ENCODE results near the gene TMEM19. TPM values are rescaled to one million over a fixed set of nuclear protein-coding genes. Genes with fewer than 3 reads are reported as not detected.
A peak's percentile ranks its signal among the peaks of the same experiment; 100 is the strongest.

Gene TMEM19
- total RNA-seq, 6 donors from 2014 or later: 9.4 to 35.4 (median 20.5) TPM

- DNase-seq (no peak), ATAC-seq (ENCODE audit: low FRiP score in 2 of 2) (no peak)
- WGBS, 2 donors: 90 to 94% methylated on average over 5 of the region's 5 CpGs
- TF ChIP-seq EP300 (IDR thresholded peaks at IDR 0.05) (no peak), POLR2A (IDR thresholded peaks at IDR 0.05) (no peak), POLR2AphosphoS5 (IDR thresholded peaks at IDR 0.05) (no peak), CTCF (IDR thresholded peaks at IDR 0.05) (no peak)
- no peaks in the 10 kb centered on the region for H3K27me3 ChIP-seq
- no peak overlapping the region for H3K4me3 ChIP-seq
- no peaks in the 10 kb centered on the region for H3K4me1 ChIP-seq
- H3K9me3 ChIP-seq: no peaks in the 10 kb centered on the region
- no peak overlapping the region for H3K27ac ChIP-seq
- no peaks in the 10 kb centered on the region for H3K36me3 ChIP-seq
Observed at GRCh38 chr12:71744522-71745300, 58.8 kb downstream of the TMEM19 start.

- Histone ChIP-seq H3K27ac (no peak overlapping the region), H3K36me3 (no peaks in the 10 kb centered on the region), H3K27me3 (no peaks in the 10 kb centered on the region), H3K4me1 (no peaks in the 10 kb centered on the region), H3K4me3 (no peak overlapping the region), H3K9me3 (no peaks in the 10 kb centered on the region)
- TF ChIP-seq CTCF (IDR thresholded peaks at IDR 0.05): peak; percentile 60 to 85 (median 76)
- no peak for TF ChIP-seq EP300 (IDR thresholded peaks at IDR 0.05)
- 31 to 33% methylated on average over 4 of the region's 4 CpGs for WGBS, 2 donors
- peak in 1 of 2 donors; percentile 30 for DNase-seq
- ATAC-seq (ENCODE audit: low FRiP score in 2 of 2): peak; percentile 81 to 92
Observed at GRCh38 chr12:71746974-71747611, 61.2 kb downstream of the TMEM19 start.

GRCh38 chr12:71748081-71748850, 62.4 kb downstream of the TMEM19 start:
- no peak for TF ChIP-seq CTCF (IDR thresholded peaks at IDR 0.05)
- TF ChIP-seq POLR2AphosphoS5 (IDR thresholded peaks at IDR 0.05): no peak
- no peak for TF ChIP-seq POLR2A (IDR thresholded peaks at IDR 0.05)
- no peak for TF ChIP-seq EP300 (IDR thresholded peaks at IDR 0.05)

GRCh38 chr12:71749666-71750065, 63.8 kb downstream of the TMEM19 start:
- no peak overlapping the region for H3K4me3 ChIP-seq
- H3K27me3 ChIP-seq: no peaks in the 10 kb centered on the region
- peaks cover 0 to 6% (median 3%) of the 10 kb centered on the region in 4 donors for H3K4me1 ChIP-seq
- ATAC-seq (ENCODE audit: low FRiP score in 2 of 2) (no peak), DNase-seq (no peak)
- WGBS, 2 donors: 77 to 97% methylated on average over 1 of the region's 1 CpG
- no peaks in the 10 kb centered on the region for H3K9me3 ChIP-seq
- no peaks in the 10 kb centered on the region for H3K36me3 ChIP-seq
- H3K27ac ChIP-seq: no peak overlapping the region
- no peak for TF ChIP-seq CTCF (IDR thresholded peaks at IDR 0.05)
- no peak for TF ChIP-seq EP300 (IDR thresholded peaks at IDR 0.05)
- no peak for TF ChIP-seq POLR2A (IDR thresholded peaks at IDR 0.05)
- TF ChIP-seq POLR2AphosphoS5 (IDR thresholded peaks at IDR 0.05): no peak

More at GRCh38 chr12:71748081-71748850, 62.4 kb downstream of the TMEM19 start:
- ATAC-seq (ENCODE audit: low FRiP score in 2 of 2) (no peak), DNase-seq (no peak)
- no peak overlapping the region for H3K27ac ChIP-seq
- H3K36me3 ChIP-seq: no peaks in the 10 kb centered on the region
- H3K4me1 ChIP-seq: no peaks in the 10 kb centered on the region
- 60 to 66% methylated on average over 5 of the region's 5 CpGs for WGBS, 2 donors
- no peaks in the 10 kb centered on the region for H3K9me3 ChIP-seq
- H3K4me3 ChIP-seq: no peak overlapping the region
- H3K27me3 ChIP-seq: no peaks in the 10 kb centered on the region
